Measurements from ENCODE around the gene ZNF362.

ZNF362 gene

GRCh38 chr1:33244143-33244808, 12.0 kb upstream of the ZNF362 start:
- no peak for DNase-seq (ENCODE audit: low read depth in 2 of 2)

GRCh38 chr1:33244809-33245186, 11.5 kb upstream of the ZNF362 start:
- no peak for DNase-seq (ENCODE audit: low read depth in 2 of 2)

- no peak for DNase-seq (ENCODE audit: low read depth in 2 of 2)
These were observed 10.1 kb upstream of the ZNF362 start for GRCh38 chr1:33246171-33246570.

GRCh38 chr1:33247545-33247944, 8.7 kb upstream of the ZNF362 start:
- DNase-seq (ENCODE audit: low read depth in 2 of 2), result no peak

GRCh38 chr1:33248244-33248643, 8.0 kb upstream of the ZNF362 start:
- no peak for DNase-seq (ENCODE audit: low read depth in 2 of 2)

- no peak for DNase-seq (ENCODE audit: low read depth in 2 of 2)
These were observed 6.9 kb upstream of the ZNF362 start for GRCh38 chr1:33249422-33249821.

- no peak for DNase-seq (ENCODE audit: low read depth in 2 of 2)
These were observed 6.1 kb upstream of the ZNF362 start for GRCh38 chr1:33250217-33250616.

- no peak for DNase-seq (ENCODE audit: low read depth in 2 of 2)
These were observed 5.6 kb upstream of the ZNF362 start for GRCh38 chr1:33250724-33251123.

GRCh38 chr1:33254491-33254890, 1.8 kb upstream of the ZNF362 start:
- no peak for DNase-seq (ENCODE audit: low read depth in 2 of 2)

- no peak for DNase-seq (ENCODE audit: low read depth in 2 of 2)
These were observed 708 bp upstream of the ZNF362 start for GRCh38 chr1:33255347-33256220.

GRCh38 chr1:33256221-33256470, 146 bp upstream of the ZNF362 start:
- DNase-seq (ENCODE audit: low read depth in 2 of 2), result no peak

GRCh38 chr1:33257207-33257771, 997 bp downstream of the ZNF362 start:
- no peak for DNase-seq (ENCODE audit: low read depth in 2 of 2)

- no peak for DNase-seq (ENCODE audit: low read depth in 2 of 2)
These were observed 1.8 kb downstream of the ZNF362 start for GRCh38 chr1:33257772-33258712.

GRCh38 chr1:33258788-33259274, 2.5 kb downstream of the ZNF362 start:
- DNase-seq (ENCODE audit: low read depth in 2 of 2), result no peak

GRCh38 chr1:33259879-33260278, 3.6 kb downstream of the ZNF362 start:
- no peak for DNase-seq (ENCODE audit: low read depth in 2 of 2)

- no peak for DNase-seq (ENCODE audit: low read depth in 2 of 2)
These were observed 4.1 kb downstream of the ZNF362 start for GRCh38 chr1:33260439-33260838.

- no peak for DNase-seq (ENCODE audit: low read depth in 2 of 2)
These were observed 5.1 kb downstream of the ZNF362 start for GRCh38 chr1:33261344-33261743.

GRCh38 chr1:33263890-33264504, 7.7 kb downstream of the ZNF362 start:
- DNase-seq (ENCODE audit: low read depth in 2 of 2), result no peak

- no peak for DNase-seq (ENCODE audit: low read depth in 2 of 2)
These were observed 9.7 kb downstream of the ZNF362 start for GRCh38 chr1:33265780-33266605.

- no peak for DNase-seq (ENCODE audit: low read depth in 2 of 2)
These were observed 10.5 kb downstream of the ZNF362 start for GRCh38 chr1:33266766-33267165.

All from fibroblast of skin of left biceps (primary cell).